ENCODE data around the gene LTB4R. TPM values are rescaled to one million over a fixed set of nuclear protein-coding genes. Genes with fewer than 3 reads are reported as not detected.

LTB4R gene
- total and polyA plus RNA-seq, 2 donors from 2014 or later, result 4.6 to 9.3 TPM

DNA sequence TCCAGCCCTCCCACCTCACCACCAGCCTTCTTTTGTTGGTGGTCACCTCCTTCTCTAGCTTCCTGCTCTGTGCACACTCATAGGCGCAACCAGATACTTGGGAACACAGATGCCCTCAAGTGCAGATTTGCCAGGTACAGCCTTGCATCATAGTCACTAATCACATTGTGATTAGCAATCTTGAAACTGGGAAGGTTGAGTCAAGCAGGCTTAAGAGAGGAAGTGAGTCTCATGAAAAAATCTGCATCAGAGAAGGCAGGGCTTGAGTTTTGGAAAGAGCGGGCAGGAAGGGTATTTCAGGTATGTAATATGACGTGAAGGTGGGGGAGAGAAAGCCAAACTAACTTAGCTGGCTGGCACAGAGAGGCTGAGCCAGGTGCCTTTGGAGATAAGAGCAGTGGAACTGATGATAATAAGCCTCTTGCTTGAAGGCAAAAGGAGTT, 37.2 kb upstream of the LTB4R start:
- H3K9ac ChIP-seq (ENCODE audit: low read length in 3 of 3), result no peak overlapping the region
- no peaks in the 10 kb centered on the region for H3K36me3 ChIP-seq (ENCODE audit: control insufficient read depth in 2 of 3, insufficient read depth in 3 of 3, low read length in 3 of 3)
- H3K27ac ChIP-seq (ENCODE audit: low read depth in 2 of 2, low read length in 2 of 2), result no peak overlapping the region
- DNase-seq (no peak), FAIRE-seq (no peak)
- intact Hi-C loops (cut with DNase I), result no loop called here
- H3K4me1 ChIP-seq (ENCODE audit: control insufficient read depth in 2 of 3, insufficient read depth in 2 of 3, low read depth in 1 of 3, low read length in 3 of 3), result peaks cover 0 to 10% (median 0%) of the 10 kb centered on the region in 3 donors
- TF ChIP-seq, protein P1, sequence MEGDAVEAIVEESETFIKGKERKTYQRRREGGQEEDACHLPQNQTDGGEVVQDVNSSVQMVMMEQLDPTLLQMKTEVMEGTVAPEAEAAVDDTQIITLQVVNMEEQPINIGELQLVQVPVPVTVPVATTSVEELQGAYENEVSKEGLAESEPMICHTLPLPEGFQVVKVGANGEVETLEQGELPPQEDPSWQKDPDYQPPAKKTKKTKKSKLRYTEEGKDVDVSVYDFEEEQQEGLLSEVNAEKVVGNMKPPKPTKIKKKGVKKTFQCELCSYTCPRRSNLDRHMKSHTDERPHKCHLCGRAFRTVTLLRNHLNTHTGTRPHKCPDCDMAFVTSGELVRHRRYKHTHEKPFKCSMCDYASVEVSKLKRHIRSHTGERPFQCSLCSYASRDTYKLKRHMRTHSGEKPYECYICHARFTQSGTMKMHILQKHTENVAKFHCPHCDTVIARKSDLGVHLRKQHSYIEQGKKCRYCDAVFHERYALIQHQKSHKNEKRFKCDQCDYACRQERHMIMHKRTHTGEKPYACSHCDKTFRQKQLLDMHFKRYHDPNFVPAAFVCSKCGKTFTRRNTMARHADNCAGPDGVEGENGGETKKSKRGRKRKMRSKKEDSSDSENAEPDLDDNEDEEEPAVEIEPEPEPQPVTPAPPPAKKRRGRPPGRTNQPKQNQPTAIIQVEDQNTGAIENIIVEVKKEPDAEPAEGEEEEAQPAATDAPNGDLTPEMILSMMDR (IDR thresholded peaks at IDR 0.05; ENCODE audit: borderline replicate concordance, extremely low read depth, insufficient read depth), result no peak
- H3K4me3 ChIP-seq (ENCODE audit: low read length in 3 of 3), result no peak overlapping the region
- no peaks in the 10 kb centered on the region for H3K27me3 ChIP-seq (ENCODE audit: control insufficient read depth, insufficient read depth, low read length)
- H3K9me3 ChIP-seq (ENCODE audit: control insufficient read depth in 2 of 3, insufficient read depth in 1 of 3, low read length in 3 of 3), result no peaks in the 10 kb centered on the region

DNA sequence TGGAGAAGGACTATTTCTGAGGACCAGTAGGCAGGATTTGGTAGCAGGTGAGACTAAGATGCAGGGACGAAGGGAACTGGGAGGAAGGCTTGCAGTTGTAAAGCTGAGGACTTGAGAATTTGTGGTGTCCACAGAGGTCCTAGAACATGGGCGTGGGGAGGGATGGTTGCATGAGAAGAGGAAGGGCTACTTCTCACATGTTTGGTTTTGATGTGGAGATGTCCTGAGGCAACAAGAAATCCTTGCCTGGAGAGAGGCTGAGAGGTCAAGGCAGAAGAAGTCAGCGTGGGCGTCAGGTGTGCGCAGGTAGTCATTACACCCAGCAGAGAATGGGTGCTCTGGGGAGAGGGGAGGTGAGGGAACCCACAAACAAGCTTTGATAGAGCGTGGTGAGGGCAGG, 34.2 kb upstream of the LTB4R start:
- Histone ChIP-seq H3K27ac (ENCODE audit: low read depth in 2 of 2, low read length in 2 of 2) (no peak overlapping the region), H3K4me1 (ENCODE audit: control insufficient read depth in 2 of 3, insufficient read depth in 2 of 3, low read depth in 1 of 3, low read length in 3 of 3) (peaks cover 0 to 3% (median 0%) of the 10 kb centered on the region in 3 donors), H3K4me3 (ENCODE audit: low read length in 3 of 3) (no peak overlapping the region), H3K9me3 (ENCODE audit: control insufficient read depth in 2 of 3, insufficient read depth in 1 of 3, low read length in 3 of 3) (no peaks in the 10 kb centered on the region), H3K36me3 (ENCODE audit: control insufficient read depth in 2 of 3, insufficient read depth in 3 of 3, low read length in 3 of 3) (no peaks in the 10 kb centered on the region), H3K9ac (ENCODE audit: low read length in 3 of 3) (no peak overlapping the region), H3K27me3 (ENCODE audit: control insufficient read depth, insufficient read depth, low read length) (no peaks in the 10 kb centered on the region)
- intact Hi-C loops (cut with DNase I), result no loop called here
- FAIRE-seq, result no peak
- no peak for DNase-seq
- TF ChIP-seq, protein P1 (IDR thresholded peaks at IDR 0.05; ENCODE audit: borderline replicate concordance, extremely low read depth, insufficient read depth), result no peak

DNA sequence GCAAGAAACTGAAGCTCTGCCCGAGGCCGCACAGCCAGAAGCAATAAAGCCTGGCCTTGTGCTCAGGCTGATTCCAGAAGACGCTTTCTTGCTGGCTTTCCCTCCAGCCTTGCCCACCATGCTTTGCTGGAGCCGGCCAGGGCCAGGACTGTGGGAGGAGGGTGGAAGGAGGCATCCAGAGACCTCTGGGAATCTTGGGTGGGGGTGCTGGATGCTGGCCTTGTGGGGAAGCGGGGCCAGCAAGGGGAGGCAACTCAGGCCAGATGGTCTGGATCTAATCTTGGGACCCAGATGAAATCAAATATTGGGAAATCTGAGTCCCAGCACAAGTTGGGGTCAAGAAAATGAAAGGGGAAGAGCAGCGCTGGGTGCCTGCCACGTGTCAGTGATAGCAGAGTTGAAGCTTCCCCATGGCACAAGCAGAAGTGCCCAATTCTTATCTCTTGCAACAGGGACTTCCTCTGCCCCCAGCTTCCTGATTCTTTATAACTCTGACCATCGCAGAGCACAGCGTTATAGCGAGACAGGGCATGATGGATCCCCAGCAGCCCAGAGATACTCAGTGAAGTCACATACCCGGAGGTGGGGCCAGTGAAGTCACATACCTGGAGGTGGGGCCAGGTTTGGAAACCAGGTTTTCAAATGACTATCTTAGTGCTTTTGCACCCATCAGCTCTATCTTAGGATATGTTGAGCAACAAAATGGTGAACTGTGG, 33.5 kb upstream of the LTB4R start:
- TF ChIP-seq, protein P1 (IDR thresholded peaks at IDR 0.05; ENCODE audit: borderline replicate concordance, extremely low read depth, insufficient read depth), result no peak
- Histone ChIP-seq H3K36me3 (ENCODE audit: control insufficient read depth in 2 of 3, insufficient read depth in 3 of 3, low read length in 3 of 3) (no peaks in the 10 kb centered on the region), H3K9me3 (ENCODE audit: control insufficient read depth in 2 of 3, insufficient read depth in 1 of 3, low read length in 3 of 3) (no peaks in the 10 kb centered on the region), H3K27me3 (ENCODE audit: control insufficient read depth, insufficient read depth, low read length) (no peaks in the 10 kb centered on the region), H3K4me3 (ENCODE audit: low read length in 3 of 3) (no peak overlapping the region), H3K4me1 (ENCODE audit: control insufficient read depth in 2 of 3, insufficient read depth in 2 of 3, low read depth in 1 of 3, low read length in 3 of 3) (peaks cover 0 to 3% (median 0%) of the 10 kb centered on the region in 3 donors), H3K9ac (ENCODE audit: low read length in 3 of 3) (no peak overlapping the region), H3K27ac (ENCODE audit: low read depth in 2 of 2, low read length in 2 of 2) (no peak overlapping the region)
- DNase-seq, result no peak
- intact Hi-C loops (cut with DNase I), result no loop called here
- no peak for FAIRE-seq
